Adrenal gland (tissue), 5 donors: ENCODE data around the gene MAD1L1.

ENCODE experiments used
- CTCF ChIP-seq, 6 experiments: fragments of 450-650 bp in 4 of 6; fragments of 200-600 bp in 2 of 6; sonication (generic) in 1 of 6; IDR thresholded peaks; 1 replicate in 5 of 6; 2 replicates in 1 of 6; pipeline versions ENCODE4 v1.5.1 to v1.8.0; 2016 to 2021; ENCODE audit warnings: antibody characterized with exemption in 6 of 6, mild to moderate bottlenecking in 2 of 6, moderate library complexity in 1 of 6
- POLR2A ChIP-seq, 2 donors: fragments of 450-650 bp; IDR thresholded peaks; one replicate each; pipeline ENCODE4 v1.6.1; 2017; ENCODE audit warnings: antibody characterized with exemption in 2 of 2, mild to moderate bottlenecking in 2 of 2, moderate library complexity in 1 of 2
- donor health status: DM: no; HTN: no; CAD: no.

GRCh38 chr7:2106924-2107323 is 125.8 kb downstream of the MAD1L1 start:
- TF ChIP-seq CTCF (IDR thresholded peaks at IDR 0.05), result no peak
- no peak for TF ChIP-seq POLR2A (IDR thresholded peaks at IDR 0.05)
